ENCODE results near the gene RGPD4. TPM values are rescaled to one million over a fixed set of nuclear protein-coding genes. Genes with fewer than 3 reads are reported as not detected.

The RGPD4 gene
- total RNA-seq, 4 donors from 2014 or later: not detected

- Histone ChIP-seq H3K4me3 (replicated peaks in 1 of 3) (no peak overlapping the region), H3K4me1 (peaks cover 0 to 10% of the 10 kb centered on the region in 2 donors), H3K27me3 (no peaks in the 10 kb centered on the region), H3K27ac (no peak overlapping the region), H3K36me3 (no peaks in the 10 kb centered on the region), H3K9me3 (no peaks in the 10 kb centered on the region)
- WGBS, 2 donors: 89 to 91% methylated on average over 1 of the region's 1 CpG
- no peak for DNase-seq
- TF ChIP-seq, protein P1, sequence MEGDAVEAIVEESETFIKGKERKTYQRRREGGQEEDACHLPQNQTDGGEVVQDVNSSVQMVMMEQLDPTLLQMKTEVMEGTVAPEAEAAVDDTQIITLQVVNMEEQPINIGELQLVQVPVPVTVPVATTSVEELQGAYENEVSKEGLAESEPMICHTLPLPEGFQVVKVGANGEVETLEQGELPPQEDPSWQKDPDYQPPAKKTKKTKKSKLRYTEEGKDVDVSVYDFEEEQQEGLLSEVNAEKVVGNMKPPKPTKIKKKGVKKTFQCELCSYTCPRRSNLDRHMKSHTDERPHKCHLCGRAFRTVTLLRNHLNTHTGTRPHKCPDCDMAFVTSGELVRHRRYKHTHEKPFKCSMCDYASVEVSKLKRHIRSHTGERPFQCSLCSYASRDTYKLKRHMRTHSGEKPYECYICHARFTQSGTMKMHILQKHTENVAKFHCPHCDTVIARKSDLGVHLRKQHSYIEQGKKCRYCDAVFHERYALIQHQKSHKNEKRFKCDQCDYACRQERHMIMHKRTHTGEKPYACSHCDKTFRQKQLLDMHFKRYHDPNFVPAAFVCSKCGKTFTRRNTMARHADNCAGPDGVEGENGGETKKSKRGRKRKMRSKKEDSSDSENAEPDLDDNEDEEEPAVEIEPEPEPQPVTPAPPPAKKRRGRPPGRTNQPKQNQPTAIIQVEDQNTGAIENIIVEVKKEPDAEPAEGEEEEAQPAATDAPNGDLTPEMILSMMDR (IDR thresholded peaks at IDR 0.05): no peak
- TF ChIP-seq POLR2A (IDR thresholded peaks at IDR 0.05): no peak
- intact Hi-C loops (cut with DNase I): no loop called here
Measured at GRCh38 chr2:107810734-107811133, 16.0 kb upstream of the RGPD4 start.

DNA sequence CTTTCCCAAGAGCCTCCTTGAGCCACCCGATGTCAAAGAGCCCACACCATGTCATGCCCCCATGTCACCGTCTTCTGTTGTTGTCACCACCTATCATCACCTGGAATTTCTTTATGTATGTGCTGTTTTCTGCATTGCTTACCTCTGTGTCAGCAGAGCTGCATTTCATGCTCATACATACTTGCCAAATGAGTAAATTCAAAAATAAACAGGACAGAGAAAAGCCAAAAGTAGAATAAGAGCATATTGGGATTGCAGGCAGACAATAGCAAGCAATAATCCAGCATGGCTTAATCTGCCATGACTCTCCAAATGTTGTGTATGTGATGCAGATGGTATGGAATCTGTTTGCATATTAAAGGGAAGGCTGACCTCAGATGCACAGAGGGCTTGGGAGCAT lies 15.3 kb upstream of the RGPD4 start:
- H3K36me3 ChIP-seq: no peaks in the 10 kb centered on the region
- peaks cover 0 to 10% of the 10 kb centered on the region in 2 donors for H3K4me1 ChIP-seq
- intact Hi-C loops (cut with DNase I): no loop called here
- 89 to 93% methylated on average over 2 of the region's 2 CpGs for WGBS, 2 donors
- TF ChIP-seq, protein P1 (IDR thresholded peaks at IDR 0.05): no peak
- no peak for TF ChIP-seq POLR2A (IDR thresholded peaks at IDR 0.05)
- no peak overlapping the region for H3K4me3 ChIP-seq (replicated peaks in 1 of 3)
- no peak for DNase-seq
- H3K27me3 ChIP-seq: no peaks in the 10 kb centered on the region
- H3K27ac ChIP-seq: no peak overlapping the region
- H3K9me3 ChIP-seq: no peaks in the 10 kb centered on the region

GRCh38 chr2:107812006-107812405 lies 14.7 kb upstream of the RGPD4 start:
- TF ChIP-seq, protein P1 (IDR thresholded peaks at IDR 0.05): no peak
- no peak for TF ChIP-seq POLR2A (IDR thresholded peaks at IDR 0.05)

DNA sequence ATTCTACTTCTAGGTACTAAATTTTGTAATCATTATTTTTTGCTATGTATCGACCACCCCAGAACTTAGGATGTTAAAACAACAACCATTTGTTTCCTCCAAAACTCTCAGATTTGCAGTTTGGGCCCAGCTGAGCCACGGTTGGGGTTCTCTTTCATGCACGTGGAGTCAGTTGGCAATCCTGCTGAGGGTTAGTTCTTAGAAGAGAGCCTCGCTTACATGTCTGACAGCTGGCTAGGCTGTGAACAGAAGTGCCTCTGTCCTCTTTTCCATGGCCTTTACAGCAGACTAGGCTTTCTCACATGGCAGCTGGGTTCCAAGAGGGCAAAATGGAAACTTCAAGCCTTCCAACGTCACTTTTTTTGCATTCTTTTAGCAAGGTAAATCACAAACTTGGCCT lies 9.3 kb upstream of the RGPD4 start:
- Histone ChIP-seq H3K27ac (no peak overlapping the region), H3K9me3 (no peaks in the 10 kb centered on the region), H3K36me3 (no peaks in the 10 kb centered on the region), H3K4me3 (replicated peaks in 1 of 3) (no peak overlapping the region), H3K27me3 (no peaks in the 10 kb centered on the region), H3K4me1 (no peaks in the 10 kb centered on the region)
- TF ChIP-seq POLR2A (IDR thresholded peaks at IDR 0.05): no peak
- TF ChIP-seq, protein P1 (IDR thresholded peaks at IDR 0.05): no peak
- WGBS, 2 donors: 68 to 73% methylated on average over 5 of the region's 5 CpGs
- intact Hi-C loops (cut with DNase I): no loop called here
- no peak for DNase-seq

More at GRCh38 chr2:107812006-107812405, 14.7 kb upstream of the RGPD4 start:
- Histone ChIP-seq H3K4me1 (peaks cover 0 to 10% of the 10 kb centered on the region in 2 donors), H3K4me3 (replicated peaks in 1 of 3) (no peak overlapping the region), H3K27me3 (no peaks in the 10 kb centered on the region), H3K27ac (no peak overlapping the region), H3K9me3 (no peaks in the 10 kb centered on the region), H3K36me3 (no peaks in the 10 kb centered on the region)
- no peak for DNase-seq
- WGBS, 2 donors: 83 to 84% methylated on average over 5 of the region's 5 CpGs
- intact Hi-C loops (cut with DNase I): no loop called here

DNA sequence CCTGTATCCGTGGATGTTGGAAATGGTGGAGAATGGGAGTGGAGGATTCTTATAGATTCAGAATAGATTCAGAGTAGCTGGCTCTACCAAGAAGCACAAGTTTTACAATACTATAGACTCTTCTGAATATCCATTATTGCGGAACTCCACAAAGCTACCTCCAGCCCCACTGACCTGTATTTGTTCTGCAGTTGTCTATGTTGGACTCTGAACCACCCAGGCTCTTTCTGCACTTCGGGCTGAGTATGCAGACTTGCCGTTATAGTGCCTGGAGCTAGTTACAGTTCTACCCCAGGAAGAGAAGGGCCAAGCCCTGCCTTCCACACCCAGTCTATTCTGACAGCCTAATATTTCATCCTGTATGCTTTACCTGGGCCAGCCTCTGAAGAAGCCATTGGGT lies 4.4 kb upstream of the RGPD4 start:
- Histone ChIP-seq H3K36me3 (no peaks in the 10 kb centered on the region), H3K27me3 (no peaks in the 10 kb centered on the region), H3K4me1 (no peaks in the 10 kb centered on the region), H3K4me3 (replicated peaks in 1 of 3) (no peak overlapping the region), H3K27ac (no peak overlapping the region), H3K9me3 (no peaks in the 10 kb centered on the region)
- intact Hi-C loops (cut with DNase I): no loop called here
- no peak for TF ChIP-seq POLR2A (IDR thresholded peaks at IDR 0.05)
- TF ChIP-seq, protein P1 (IDR thresholded peaks at IDR 0.05): no peak
- DNase-seq: no peak
- WGBS, 2 donors: 94 to 95% methylated on average over 4 of the region's 4 CpGs

All from thyroid gland (tissue), 4 donors.